GM12891 (cell line): Measurements from ENCODE around the gene SLFN13.

Experiments used
- PAX5 ChIP-seq: IDR thresholded peaks from 2 replicates; pipeline ENCODE4 v1.6.1; 2011; ENCODE audit warnings: low read length, moderate library complexity, mild to moderate bottlenecking; ENCODE audit not compliant: insufficient read depth, severe bottlenecking
- POLR2A ChIP-seq: IDR thresholded peaks from 2 replicates; pipeline ENCODE4 v1.6.1; 2011; ENCODE audit warnings: low read depth, low read length, control low read depth
- POLR2AphosphoS5 ChIP-seq: IDR thresholded peaks from 2 replicates; pipeline ENCODE4 v1.6.1; 2011; ENCODE audit warnings: low read depth, low read length, control low read depth
- POU2F2 ChIP-seq: IDR thresholded peaks from 2 replicates; pipeline ENCODE4 v1.6.1; 2011; ENCODE audit warnings: low read depth, mild to moderate bottlenecking, control low read depth, low read length, moderate library complexity
- SPI1 ChIP-seq: IDR thresholded peaks from 2 replicates; pipeline ENCODE4 v1.6.1; 2011; ENCODE audit warnings: low read depth, low read length, control low read depth
- TAF1 ChIP-seq: IDR thresholded peaks from 2 replicates; pipeline ENCODE4 v1.6.1; 2011; ENCODE audit warnings: low read depth, low read length, control low read depth

DNA sequence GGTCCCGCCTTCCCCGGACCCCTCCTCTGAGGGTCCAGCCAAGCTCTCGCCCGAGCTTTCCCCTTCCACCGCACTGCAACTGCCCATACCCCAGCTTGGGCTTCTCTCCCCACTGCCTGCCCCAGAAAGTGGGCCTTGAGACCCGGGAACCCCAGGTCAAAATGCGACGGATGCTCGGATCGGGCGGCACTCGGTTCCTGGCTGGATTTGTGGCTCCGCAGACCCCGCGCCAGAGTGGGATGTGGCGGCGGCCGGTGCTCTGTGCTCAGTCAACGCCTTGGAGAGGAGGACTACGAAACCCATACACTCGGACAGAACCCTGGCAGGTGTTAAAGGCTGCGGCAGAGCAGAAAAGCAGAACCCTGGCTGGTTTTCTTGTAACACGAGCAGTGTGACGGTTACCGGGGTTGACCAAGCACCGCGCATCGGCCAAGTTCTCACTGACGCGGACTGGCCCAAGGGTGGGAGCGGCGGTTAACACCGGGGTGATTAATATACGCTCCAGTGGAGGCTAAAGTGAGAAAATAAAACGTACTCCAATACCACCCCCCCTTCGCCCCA, 885 bp upstream of the SLFN13 start:
- TF ChIP-seq POLR2A = no peak
- TF ChIP-seq TAF1 = no peak
- no peak for TF ChIP-seq POLR2AphosphoS5
- TF ChIP-seq SPI1 = no peak
- no peak for TF ChIP-seq POU2F2
- TF ChIP-seq PAX5 = no peak
